ENCODE data around the gene CHURC1. TPM values are rescaled to one million over a fixed set of nuclear protein-coding genes. Genes with fewer than 3 reads are reported as not detected.

The CHURC1 gene
- total and polyA plus RNA-seq, 2 of the 4 experiments (the other 2 are of a cell fraction), result 38.0 to 69.5 TPM

GRCh38 chr14:64928239-64929013 is 14.2 kb downstream of the CHURC1 start:
- no TSS peak for BruUV-seq (replicated peaks)
- intact Hi-C loops (cut with micrococcal nuclease) (no loop called here), dilution Hi-C loops (cut with HindIII; ENCODE audit: low sequenced_read_pairs, unreplicated experiment) (no loop called here), in situ Hi-C loops (cut with MboI; ENCODE audit: low sequenced_read_pairs) (no loop called here)
- no peak overlapping the region for H3K23ac ChIP-seq (ENCODE audit: low read depth, low read length)
- H2BK120ac ChIP-seq (ENCODE audit: low read depth, low read length), result no peak overlapping the region
- no peaks in the 10 kb centered on the region; the same call in none of the 2 replicates for H4K20me1 ChIP-seq (ENCODE audit: insufficient read depth, low read length)
- H2AK9ac ChIP-seq (replicated peaks; ENCODE audit: low read depth, low read length, poor library complexity), result no peak overlapping the region
- H3K9ac ChIP-seq (ENCODE audit: low read depth, low read length), result no peak overlapping the region
- H2BK20ac ChIP-seq (ENCODE audit: low read depth, low read length), result no peak overlapping the region
- H3K14ac ChIP-seq (replicated peaks; ENCODE audit: low read depth, low read length), result no peak overlapping the region
- H3K9me3 ChIP-seq (ENCODE audit: control insufficient read depth, insufficient read depth, low read length), result no peaks in the 10 kb centered on the region
- ATAC-seq (ENCODE audit: low read depth), result no peak
- H3K4ac ChIP-seq (ENCODE audit: low read depth, low read length), result no peak overlapping the region
- no peak overlapping the region for H2BK5ac ChIP-seq (ENCODE audit: low read depth, low read length, poor library complexity, severe bottlenecking)
- no peak overlapping the region for H4K5ac ChIP-seq (ENCODE audit: low read depth, low read length)
- no peak for TF ChIP-seq RFX5 (IDR thresholded peaks at IDR 0.05; ENCODE audit: low read depth, low read length)
- no peak for TF ChIP-seq NFE2L2 (IDR thresholded peaks at IDR 0.05; ENCODE audit: low read depth, low read length)
- TF ChIP-seq FOS (IDR thresholded peaks at IDR 0.05; ENCODE audit: low read depth, low read length), result no peak
- no peak for TF ChIP-seq CTCF (conservative IDR thresholded peaks at IDR 0.05; ENCODE audit: low read depth, low read length)
- no peak for TF ChIP-seq RCOR1 (IDR thresholded peaks at IDR 0.05; ENCODE audit: insufficient replicate concordance, low read length)
- TF ChIP-seq POLR2A (IDR thresholded peaks at IDR 0.05; ENCODE audit: low read depth, low read length), result no peak
- TF ChIP-seq USF2 (IDR thresholded peaks at IDR 0.05; ENCODE audit: low read depth, low read length), result no peak
- no peak for TF ChIP-seq CEBPB (IDR thresholded peaks at IDR 0.05; ENCODE audit: low read depth, low read length)
- TF ChIP-seq MAZ (IDR thresholded peaks at IDR 0.05; ENCODE audit: borderline replicate concordance, low read depth, low read length), result no peak
- TF ChIP-seq ELK1 (IDR thresholded peaks at IDR 0.05; ENCODE audit: borderline replicate concordance, low read depth, low read length), result no peak
- TF ChIP-seq MAFK (IDR thresholded peaks at IDR 0.05; ENCODE audit: low read depth, low read length), result no peak
- 100% methylated on average over 1 of the region's 7 CpGs; no CpG with 5 or more reads in 1 of the 2 experiments for WGBS, 2 experiments (ENCODE audit: extremely low coverage in 2 of 2, insufficient read length in 1 of 2)
- no peak overlapping the region for H4K8ac ChIP-seq (ENCODE audit: low read depth in 2 of 2, low read length in 2 of 2)
- H3K79me1 ChIP-seq (ENCODE audit: low read depth in 1 of 2, low read length in 2 of 2), result peaks cover 20 to 28% of the 10 kb centered on the region in 2 experiments
- no peaks in the 10 kb centered on the region; the same call in 1 of the 2 replicates for H3K9me1 ChIP-seq (ENCODE audit: insufficient read depth, low read length)
- no peaks in the 10 kb centered on the region for H3K27me3 ChIP-seq (ENCODE audit: control insufficient read depth, insufficient read depth, low read length)
- no peak overlapping the region for H4K91ac ChIP-seq (ENCODE audit: insufficient read depth, low read depth, low read length)
- no peak overlapping the region for H2AK5ac ChIP-seq (ENCODE audit: low read depth, low read length)
- H2BK15ac ChIP-seq (ENCODE audit: low read depth, low read length), result no peak overlapping the region
- H3K56ac ChIP-seq (ENCODE audit: extremely low read depth, insufficient read depth, low read length), result no peak overlapping the region
- ChIA-PET POLR2A (ENCODE audit: unreplicated experiment) (no interaction called here), CTCF (no interaction called here)
- no peak overlapping the region for H3K27ac ChIP-seq (ENCODE audit: insufficient read depth, low read length)
- H2AFZ ChIP-seq (replicated peaks; ENCODE audit: low read length, poor library complexity), result no peak overlapping the region
- no peak overlapping the region for H3K4me2 ChIP-seq (ENCODE audit: low read depth, low read length)
- H3K4me3 ChIP-seq (ENCODE audit: insufficient read depth, low read depth, low read length), result no peak overlapping the region
- H3K18ac ChIP-seq (ENCODE audit: low read depth, low read length), result no peak overlapping the region
- DNase-seq, result no peak
- peaks cover 18% of the 10 kb centered on the region for H3K36me3 ChIP-seq (ENCODE audit: control insufficient read depth, insufficient read depth, low read length)
- H3K4me1 ChIP-seq (ENCODE audit: control insufficient read depth, insufficient read depth, low read length), result no peaks in the 10 kb centered on the region; the same call in 1 of the 2 replicates
